Testis (tissue), 3 donors: ENCODE results near the gene WHRN. TPM values are rescaled to one million over a fixed set of nuclear protein-coding genes. Genes with fewer than 3 reads are reported as not detected.
A peak's percentile ranks its signal among the peaks of the same experiment; 100 is the strongest.

Experiments
- DNase-seq: peaks from one replicate; pipeline ENCODE4 v3.0.0-alpha.2; 2019
- H3K27ac ChIP-seq, 2 donors: fragments of 200-600 bp; sonication (generic); one replicate each; pipeline ENCODE4 v1.5.1; 2019
- H3K27me3 ChIP-seq: fragments of 200-600 bp; sonication (generic); one replicate; pipeline ENCODE4 v1.5.1; 2019
- H3K36me3 ChIP-seq: fragments of 200-600 bp; sonication (generic); one replicate; pipeline ENCODE4 v1.5.1; 2017; ENCODE audit warnings: low read depth; ENCODE audit errors: missing control alignments
- H3K4me1 ChIP-seq: fragments of 200-600 bp; sonication (generic); one replicate; pipeline ENCODE4 v1.5.1; 2019
- H3K4me3 ChIP-seq, 2 donors: fragments of 200-600 bp; sonication (generic); one replicate each; pipeline ENCODE4 v1.5.1; 2017 to 2019
- H3K9me3 ChIP-seq: fragments of 200-600 bp; sonication (generic); one replicate; pipeline ENCODE4 v1.5.1; 2017
- POLR2A ChIP-seq: fragments of 450-650 bp; IDR thresholded peaks from one replicate; pipeline ENCODE4 v1.6.1; 2017; ENCODE audit warnings: antibody characterized with exemption, mild to moderate bottlenecking, moderate library complexity
- WGBS, 2 donors: methylation state at CpG; one replicate each; pipeline ENCODE4 v1.1.5; 2018; 5-methylcytosine and 5-hydroxymethylcytosine counted together
- intact Hi-C: fragments of 100-400 bp; cut with DNase I; formaldehyde crosslinking; loops from one replicate; pipeline ENCODE4 v1.15.1; 2023; ENCODE audit warnings: low total_unique reads
- polyA plus RNA-seq: library from polyadenylated mRNA; stranded (reverse); fragments of 350-450 nt; fragmentation: Illumina TruSeq; extraction: RNeasy Lipid Tissue Mini Kit (QIAGEN cat#74804); gene quantifications from one replicate; pipeline ENCODE4 v1.2.3, GENCODE V29; 2014; ENCODE audit warnings: low read depth, low replicate concordance; ENCODE audit not compliant: insufficient read depth
- total RNA-seq, 2 donors: library from RNA; depleted of rRNA; stranded (reverse); fragments of >200 nt; gene quantifications; one replicate each; pipeline ENCODE4 v1.2.3, GENCODE V29; 2016
- TF ChIP-seq, protein P1 (sequence below), 3 experiments: fragments of 450-650 bp in 2 of 3; fragments of 200-600 bp in 1 of 3; sonication (generic) in 1 of 3; IDR thresholded peaks; one replicate each; pipeline ENCODE4 v1.5.1; 2016 to 2019; ENCODE audit warnings: antibody characterized with exemption in 3 of 3, mild to moderate bottlenecking in 2 of 3, moderate library complexity in 1 of 3

Gene WHRN
- total and polyA plus RNA-seq, 3 donors from 2014 or later: 70.3 to 208 (median 181) TPM

DNA sequence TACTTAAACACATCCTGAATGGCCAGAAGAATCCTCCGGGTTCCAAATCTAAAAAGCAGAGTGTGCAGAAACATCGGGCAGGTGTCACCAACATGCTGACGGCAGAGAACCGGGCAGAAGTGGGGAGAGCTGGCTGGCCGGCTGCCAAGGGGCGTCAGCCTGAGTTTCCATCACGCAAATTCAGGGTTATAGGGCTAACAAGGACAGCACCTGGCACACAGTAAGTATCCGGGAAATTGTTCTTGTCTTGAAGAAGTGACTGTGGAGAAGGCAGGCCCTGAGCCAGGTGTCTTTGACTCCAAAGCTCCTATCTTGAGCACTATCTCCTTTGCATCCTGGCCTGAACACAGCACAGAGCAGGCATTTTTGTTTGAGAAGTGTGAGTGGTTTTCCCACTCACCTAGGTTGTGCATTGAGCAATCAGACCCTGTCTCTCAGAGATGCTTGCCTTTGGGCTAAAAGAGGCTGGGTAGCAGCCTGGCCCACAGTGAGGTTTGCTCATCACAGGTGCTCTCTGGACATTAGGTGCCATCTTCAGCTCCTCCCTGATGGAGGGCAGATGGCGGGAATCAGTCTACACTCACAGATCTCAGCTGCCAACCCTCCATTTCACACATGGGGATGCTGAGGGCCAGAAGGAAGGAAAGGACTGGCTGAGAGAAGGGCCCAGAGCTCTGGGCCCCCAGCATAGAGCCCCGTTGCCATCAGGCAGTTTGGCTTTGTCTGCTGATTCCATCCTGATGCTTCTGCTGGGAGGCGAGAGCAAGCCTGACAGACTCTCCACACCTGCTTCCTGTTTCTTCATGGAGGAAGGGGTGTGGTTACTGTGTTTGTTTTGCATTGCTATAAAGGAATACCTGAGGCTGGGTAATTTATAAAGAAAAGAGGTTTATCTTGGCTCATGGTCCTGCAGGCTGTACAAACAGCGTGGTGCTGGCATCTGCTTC lies 52.8 kb downstream of the WHRN start:
- no peak overlapping the region for H3K4me3 ChIP-seq
- H3K4me1 ChIP-seq: peaks cover 12% of the 10 kb centered on the region
- TF ChIP-seq, protein P1, sequence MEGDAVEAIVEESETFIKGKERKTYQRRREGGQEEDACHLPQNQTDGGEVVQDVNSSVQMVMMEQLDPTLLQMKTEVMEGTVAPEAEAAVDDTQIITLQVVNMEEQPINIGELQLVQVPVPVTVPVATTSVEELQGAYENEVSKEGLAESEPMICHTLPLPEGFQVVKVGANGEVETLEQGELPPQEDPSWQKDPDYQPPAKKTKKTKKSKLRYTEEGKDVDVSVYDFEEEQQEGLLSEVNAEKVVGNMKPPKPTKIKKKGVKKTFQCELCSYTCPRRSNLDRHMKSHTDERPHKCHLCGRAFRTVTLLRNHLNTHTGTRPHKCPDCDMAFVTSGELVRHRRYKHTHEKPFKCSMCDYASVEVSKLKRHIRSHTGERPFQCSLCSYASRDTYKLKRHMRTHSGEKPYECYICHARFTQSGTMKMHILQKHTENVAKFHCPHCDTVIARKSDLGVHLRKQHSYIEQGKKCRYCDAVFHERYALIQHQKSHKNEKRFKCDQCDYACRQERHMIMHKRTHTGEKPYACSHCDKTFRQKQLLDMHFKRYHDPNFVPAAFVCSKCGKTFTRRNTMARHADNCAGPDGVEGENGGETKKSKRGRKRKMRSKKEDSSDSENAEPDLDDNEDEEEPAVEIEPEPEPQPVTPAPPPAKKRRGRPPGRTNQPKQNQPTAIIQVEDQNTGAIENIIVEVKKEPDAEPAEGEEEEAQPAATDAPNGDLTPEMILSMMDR (IDR thresholded peaks at IDR 0.05): no peak
- no peak for TF ChIP-seq POLR2A
- intact Hi-C loops: no loop called here
- no peaks in the 10 kb centered on the region for H3K27me3 ChIP-seq
- H3K36me3 ChIP-seq: no peaks in the 10 kb centered on the region
- WGBS, 2 donors: 58 to 68% methylated on average over 12 of the region's 12 CpGs
- no peak for DNase-seq
- no peak overlapping the region for H3K27ac ChIP-seq
- H3K9me3 ChIP-seq: no peaks in the 10 kb centered on the region

DNA sequence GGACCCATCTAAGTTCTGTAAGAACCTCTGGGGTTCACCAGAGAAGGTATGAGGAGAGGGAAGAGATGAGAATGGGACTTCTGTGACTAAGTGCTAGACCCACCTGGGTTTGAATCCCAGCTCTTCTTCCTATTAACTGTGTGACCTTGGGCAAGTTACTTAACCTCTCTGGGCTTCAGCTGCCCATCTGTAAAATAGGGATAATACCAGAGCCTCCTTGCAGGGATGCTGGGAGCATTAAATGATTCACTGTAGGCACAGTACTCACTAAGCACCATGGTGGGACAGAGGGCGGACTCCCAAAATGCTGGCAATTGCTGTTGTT lies 53.6 kb downstream of the WHRN start:
- WGBS, 2 donors: 81 to 100% methylated on average over 1 of the region's 1 CpG

DNA sequence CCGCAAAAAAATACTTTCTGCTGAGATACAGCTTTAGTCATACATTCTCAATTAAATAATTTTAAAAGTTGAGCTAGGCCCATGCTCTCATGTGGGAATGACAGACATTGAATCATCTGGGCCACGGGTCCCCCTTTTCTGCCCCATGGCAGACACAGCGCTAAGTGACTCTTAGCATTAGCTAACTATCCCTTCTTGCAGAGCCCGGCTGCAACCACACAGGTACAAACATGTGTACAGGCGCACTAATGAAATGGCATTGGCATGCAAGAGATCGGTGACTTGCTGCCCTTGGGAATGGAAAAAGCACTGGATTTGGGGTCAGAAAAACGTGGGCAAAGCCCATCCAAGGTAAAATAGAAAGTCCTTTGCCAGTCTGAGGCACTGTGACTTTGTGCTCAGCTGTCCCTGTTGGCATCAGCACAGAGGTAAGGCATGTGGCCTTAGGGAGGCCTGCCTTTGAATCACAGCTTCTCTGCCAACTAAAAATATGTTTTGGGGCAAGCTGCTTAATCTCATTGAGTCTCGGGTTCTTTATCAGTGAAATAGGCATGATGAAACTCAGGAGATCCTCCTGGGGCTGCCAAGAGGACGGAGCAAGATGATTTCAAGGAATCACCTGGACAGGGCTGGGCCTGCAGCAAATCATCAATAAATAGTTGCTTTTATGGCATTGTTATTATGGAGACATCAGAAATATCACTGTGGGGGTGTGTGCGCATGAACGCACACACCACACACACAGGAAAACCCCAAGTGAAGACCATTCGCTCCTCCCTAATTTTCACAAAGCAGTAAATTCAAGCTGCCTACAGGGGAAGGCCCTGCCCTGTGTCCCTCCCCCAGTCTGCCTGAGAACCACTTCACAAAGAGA lies 54.2 kb downstream of the WHRN start:
- Histone ChIP-seq H3K27ac (peak overlapping the region in 1 of 2 donors; percentile 32), H3K4me3 (no peak overlapping the region), H3K4me1 (peaks cover 25% of the 10 kb centered on the region), H3K9me3 (no peaks in the 10 kb centered on the region), H3K36me3 (no peaks in the 10 kb centered on the region), H3K27me3 (no peaks in the 10 kb centered on the region)
- TF ChIP-seq, protein P1 (IDR thresholded peaks at IDR 0.05): no peak
- no peak for TF ChIP-seq POLR2A
- intact Hi-C loops: no loop called here
- 61 to 72% methylated on average over 12 of the region's 12 CpGs for WGBS, 2 donors
- peak; percentile 67 for DNase-seq

More for the DNA sequence above, 53.6 kb downstream of the WHRN start:
- DNase-seq: no peak
- H3K36me3 ChIP-seq: no peaks in the 10 kb centered on the region
- peak overlapping the region in 1 of 2 donors; percentile 32 for H3K27ac ChIP-seq
- H3K9me3 ChIP-seq: no peaks in the 10 kb centered on the region
- intact Hi-C loops: no loop called here
- H3K4me3 ChIP-seq: no peak overlapping the region
- no peak for TF ChIP-seq POLR2A
- TF ChIP-seq, protein P1 (IDR thresholded peaks at IDR 0.05): no peak
- H3K4me1 ChIP-seq: peaks cover 19% of the 10 kb centered on the region
- no peaks in the 10 kb centered on the region for H3K27me3 ChIP-seq

DNA sequence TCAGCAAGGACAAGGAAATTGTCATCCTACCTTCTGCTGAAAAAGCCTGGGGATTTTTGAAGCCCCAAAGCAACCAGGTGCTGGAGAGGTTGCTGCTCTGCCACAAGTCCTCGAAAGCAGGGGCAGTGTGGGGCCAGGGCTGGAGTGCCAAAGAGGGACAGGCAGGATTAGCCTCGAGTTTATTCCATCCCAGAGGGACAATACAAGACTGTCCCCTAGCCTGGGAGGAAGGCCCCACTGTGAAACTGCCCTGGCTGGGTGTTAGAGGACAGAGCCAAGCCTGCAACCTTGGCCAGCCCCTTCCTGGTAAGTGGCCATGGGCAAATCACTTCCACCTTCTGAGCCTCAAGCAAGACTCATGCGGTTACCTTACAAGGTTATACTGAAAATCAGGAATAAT lies 55.1 kb downstream of the WHRN start:
- Histone ChIP-seq H3K27me3 (no peaks in the 10 kb centered on the region), H3K36me3 (no peaks in the 10 kb centered on the region), H3K4me3 (no peak overlapping the region), H3K9me3 (no peaks in the 10 kb centered on the region), H3K4me1 (peaks cover 27% of the 10 kb centered on the region), H3K27ac (no peak overlapping the region)
- WGBS, 2 donors: 58 to 70% methylated on average over 3 of the region's 3 CpGs
- TF ChIP-seq POLR2A: no peak
- TF ChIP-seq, protein P1 (IDR thresholded peaks at IDR 0.05): no peak
- intact Hi-C loops: no loop called here
- DNase-seq: no peak
